ENCODE measurements around the gene MACROD2.
"Not testable (repeated sequence)": the region's sequence is repeated elsewhere in the genome, so short reads cannot be mapped to it uniquely, and the experiment has no call there.

The MACROD2 gene

DNA sequence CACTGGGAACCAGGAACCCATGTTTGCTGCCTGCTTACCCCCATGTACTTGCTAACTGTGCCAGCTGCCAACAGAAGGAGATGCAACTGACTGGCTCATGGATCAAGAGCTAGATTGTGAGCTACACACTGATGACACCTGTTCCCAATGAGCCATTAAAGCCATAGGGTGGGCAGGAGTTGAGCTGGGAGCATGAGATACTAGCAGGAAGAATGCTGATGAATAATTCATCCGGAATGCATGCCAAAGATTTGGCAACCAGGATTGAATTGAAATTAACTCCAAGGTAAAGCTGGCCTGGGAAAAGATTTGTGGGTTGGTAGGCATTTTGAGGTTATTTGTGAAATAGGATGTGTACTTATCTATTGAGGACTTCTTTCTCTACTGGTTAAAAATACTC, 1946.8 kb downstream of the MACROD2 start:
- no peak for DNase-seq (ENCODE audit: low read depth in 2 of 2)

DNA sequence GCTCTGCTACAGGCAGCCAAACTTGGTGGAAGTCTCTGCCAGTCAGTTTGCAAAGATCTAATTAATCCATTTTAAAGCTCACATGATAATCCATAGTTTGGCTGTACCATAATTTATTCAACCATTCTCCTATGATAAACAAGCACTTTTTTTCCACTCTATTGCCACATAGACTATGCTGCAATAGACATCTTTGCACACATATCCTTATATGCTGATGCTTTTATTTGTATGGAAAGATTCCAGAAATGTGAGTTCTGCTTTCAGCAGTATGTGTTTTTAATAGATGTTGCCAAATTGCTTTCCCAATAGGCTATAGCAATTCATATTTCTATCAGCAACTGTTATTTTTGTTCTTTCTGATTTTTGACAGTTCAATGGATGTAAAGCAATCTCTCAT, 1950.0 kb downstream of the MACROD2 start:
- no peak for DNase-seq (ENCODE audit: low read depth in 2 of 2)

DNA sequence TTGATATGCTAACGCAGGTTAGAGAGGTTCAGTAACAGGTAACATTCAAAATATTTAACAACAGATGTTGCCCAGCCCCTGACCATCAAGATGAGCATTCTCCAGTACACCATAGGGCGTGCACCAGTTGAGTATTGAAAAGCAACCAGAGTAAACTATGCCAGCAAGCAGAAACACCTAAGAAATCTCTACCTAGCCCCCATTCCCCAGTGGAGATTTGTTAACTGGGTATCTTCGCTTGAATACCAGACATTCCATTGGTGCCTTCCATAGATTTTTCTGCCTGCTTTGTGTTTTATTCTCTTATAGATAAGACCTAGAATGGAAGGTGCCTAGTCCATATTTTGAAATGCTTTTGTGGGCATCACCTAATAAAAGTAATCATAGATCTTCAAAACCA, 1954.1 kb downstream of the MACROD2 start:
- no peak for DNase-seq (ENCODE audit: low read depth in 2 of 2)

DNA sequence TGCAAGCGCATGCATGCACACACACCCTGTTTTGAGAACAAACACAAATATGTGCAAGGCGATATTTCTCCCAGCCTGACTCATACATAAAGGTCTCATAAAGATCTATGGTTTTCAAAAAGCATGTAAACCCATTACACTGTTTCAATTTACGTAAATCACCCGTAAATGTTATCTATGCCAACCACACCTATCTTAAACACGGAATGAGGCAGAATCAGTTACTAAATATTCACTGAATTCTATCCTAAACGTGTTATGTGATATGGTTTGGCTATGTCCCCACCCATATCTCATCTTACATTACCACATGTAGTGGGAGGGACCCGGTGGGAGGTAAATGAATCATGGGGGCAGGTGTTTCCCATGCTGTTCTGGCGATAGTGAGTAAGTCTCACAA, 1956.3 kb downstream of the MACROD2 start:
- DNase-seq (ENCODE audit: low read depth in 2 of 2) = no peak

DNA sequence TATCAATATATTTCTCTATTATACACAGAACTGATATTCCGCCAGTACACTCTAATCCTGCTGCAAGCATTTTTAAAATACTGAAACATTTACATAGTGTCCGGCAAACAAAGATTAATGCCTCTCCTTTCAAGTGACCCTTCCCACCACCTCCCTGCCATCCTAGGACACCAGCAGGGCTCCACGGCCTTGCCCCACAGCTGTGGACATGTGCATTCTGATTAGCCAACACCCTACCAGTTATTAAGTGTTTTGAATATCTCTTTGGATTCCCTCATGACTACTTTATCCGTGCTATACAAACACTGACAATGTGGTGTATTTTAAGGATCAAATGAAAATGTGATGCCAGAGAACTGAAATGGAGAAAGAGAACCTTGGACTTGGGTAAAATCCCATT, 1962.8 kb downstream of the MACROD2 start:
- no peak for DNase-seq (ENCODE audit: low read depth in 2 of 2)

DNA sequence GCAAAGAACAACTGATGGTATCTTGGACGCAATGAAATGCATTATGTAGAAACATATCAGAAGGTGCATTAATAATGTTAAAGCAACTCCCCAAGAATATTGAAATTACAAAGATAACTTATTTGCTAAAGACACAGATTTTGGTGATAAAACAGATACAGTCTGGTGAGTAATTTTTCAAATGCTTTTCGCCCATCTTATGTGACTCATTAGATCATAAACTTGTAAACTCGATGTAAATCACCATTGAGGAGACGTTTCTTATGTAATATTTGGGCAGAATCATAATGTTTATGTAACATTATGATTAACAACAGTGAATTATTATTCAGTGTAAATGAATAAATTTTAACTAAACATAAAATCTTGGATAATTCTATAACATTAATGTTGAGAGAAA, 1969.8 kb downstream of the MACROD2 start:
- no peak for DNase-seq (ENCODE audit: low read depth in 2 of 2)

DNA sequence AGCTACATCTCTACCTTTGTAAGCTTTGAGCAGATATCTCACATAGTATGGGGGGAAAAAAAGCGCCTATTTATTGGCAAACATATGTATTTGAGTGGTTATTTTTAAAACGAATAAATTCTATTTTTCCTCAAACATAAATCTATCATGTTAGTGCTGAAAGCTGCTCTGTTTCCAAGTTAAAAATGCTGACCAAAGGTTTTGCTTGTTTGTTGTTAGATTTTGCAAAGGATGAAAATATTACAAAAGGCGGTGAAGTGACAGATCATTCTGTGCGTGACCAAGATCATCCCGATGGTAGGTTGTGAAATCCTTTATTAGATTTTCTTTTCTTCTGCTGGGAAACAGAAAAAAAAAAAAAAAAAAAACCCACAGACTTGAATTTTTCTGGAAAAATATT, 1972.0 kb downstream of the MACROD2 start:
- DNase-seq (ENCODE audit: low read depth in 2 of 2) = no peak

DNA sequence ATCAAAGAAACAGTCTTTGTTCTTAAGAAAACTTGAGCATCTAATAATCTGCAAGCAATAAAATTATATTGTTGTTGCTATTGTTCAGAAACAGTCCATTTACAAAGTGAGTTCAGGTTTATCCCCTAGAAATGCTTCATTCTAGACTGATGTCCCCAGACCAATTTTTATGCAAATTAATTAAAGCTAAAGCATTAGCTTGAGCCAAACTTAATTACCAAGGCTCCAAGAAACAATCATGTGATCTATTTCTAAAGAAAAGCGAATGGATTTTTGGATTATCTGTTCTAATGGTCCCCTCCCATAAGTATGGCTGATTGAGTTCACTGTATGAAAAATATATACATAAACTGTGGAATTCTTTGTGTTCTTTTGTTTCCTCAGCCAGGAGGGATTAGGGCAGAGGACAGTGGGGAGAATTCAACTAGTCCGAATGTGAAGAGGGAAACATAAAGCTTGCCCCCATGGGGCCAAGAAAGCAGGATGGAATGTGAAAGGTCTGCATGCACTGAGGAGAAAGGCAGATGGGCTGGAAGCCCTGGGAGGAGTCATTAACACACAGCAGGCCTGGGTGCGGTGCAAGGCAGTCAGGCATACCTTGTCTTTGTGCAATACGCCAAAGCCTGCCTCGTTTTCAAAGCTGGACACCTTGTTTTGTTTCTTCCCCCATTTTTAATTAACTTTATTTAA, 1980.9 kb downstream of the MACROD2 start:
- no peak for DNase-seq (ENCODE audit: low read depth in 2 of 2)

DNA sequence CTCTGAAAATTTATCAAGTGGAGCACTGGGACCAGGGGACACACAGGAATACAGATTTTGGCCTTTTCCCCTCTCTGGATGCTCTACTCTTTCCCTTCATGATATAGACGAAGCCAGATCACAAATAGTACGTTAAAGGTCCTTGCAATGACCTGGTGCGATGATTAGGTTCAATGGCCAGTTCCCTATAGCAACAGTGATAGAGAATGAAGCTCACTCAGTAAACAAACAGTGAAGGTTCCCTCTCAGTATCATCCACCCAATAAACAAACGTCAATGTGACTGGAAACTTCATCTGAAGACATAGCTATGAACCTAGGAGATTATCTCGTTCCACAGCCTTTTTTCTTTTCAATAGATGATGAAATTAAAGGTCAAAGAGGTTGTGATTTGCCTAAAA, 1981.7 kb downstream of the MACROD2 start:
- no peak for DNase-seq (ENCODE audit: low read depth in 2 of 2)

DNA sequence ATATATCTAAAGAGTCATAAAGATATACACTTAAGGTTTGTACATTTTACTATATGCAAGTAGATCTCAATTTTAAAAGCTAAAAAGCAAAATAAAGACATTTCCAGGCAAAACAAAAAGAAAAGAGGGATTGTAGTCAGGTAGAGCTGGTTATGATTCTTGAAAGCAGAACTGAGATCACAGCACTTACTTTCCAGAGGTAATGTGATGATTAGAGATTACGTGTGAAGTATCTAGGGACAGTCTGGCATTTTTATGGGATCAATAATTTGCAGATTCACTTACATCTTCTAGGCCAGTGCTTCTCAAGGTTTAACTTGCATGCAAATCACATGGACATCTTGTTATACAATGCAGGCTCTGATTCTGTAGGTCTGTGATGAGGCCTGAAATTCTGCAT, 1982.4 kb downstream of the MACROD2 start:
- DNase-seq (ENCODE audit: low read depth in 2 of 2) = no peak

DNA sequence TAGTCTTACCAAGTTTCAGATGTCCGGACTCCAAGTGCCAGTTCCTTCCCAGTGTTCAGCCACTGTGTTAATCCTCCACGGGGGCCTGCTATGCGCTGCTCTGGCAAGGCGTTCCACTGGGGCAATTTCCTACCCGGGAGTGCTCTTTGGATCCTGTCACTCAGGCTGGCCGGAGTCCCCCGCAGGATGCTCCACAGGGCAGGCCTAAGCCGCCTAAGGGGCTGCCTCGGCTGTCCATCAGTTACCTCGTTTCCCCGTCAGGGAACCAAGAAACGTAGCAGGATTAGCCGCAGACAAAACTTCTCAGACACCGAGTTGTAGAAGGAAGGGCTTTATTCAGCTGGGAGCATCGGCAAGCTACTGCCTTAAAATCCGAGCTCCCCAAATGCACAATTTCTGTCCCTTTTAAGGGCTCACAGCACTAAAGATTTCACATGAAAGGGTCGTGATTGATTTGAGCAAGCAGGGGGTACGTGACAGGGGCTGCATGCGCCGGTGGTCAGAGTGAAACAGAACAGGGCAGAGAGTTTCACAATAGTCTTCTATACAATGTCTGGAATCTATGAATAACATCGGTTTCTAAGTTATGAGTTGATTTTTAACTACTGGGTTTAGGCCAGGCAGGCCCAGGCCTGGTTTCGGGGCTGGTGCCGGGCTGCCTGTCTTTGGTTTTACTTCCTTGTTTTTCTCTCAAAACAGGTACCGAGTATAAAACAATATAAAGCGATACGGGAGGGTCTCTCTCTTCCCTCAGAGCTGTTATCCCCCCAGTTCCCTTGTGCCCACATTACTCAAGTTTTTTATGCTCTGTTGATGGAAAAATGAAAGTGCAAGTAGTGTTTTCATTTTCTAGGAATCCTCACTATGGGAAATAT, 1990.4 kb downstream of the MACROD2 start:
- not testable (repeated sequence) for DNase-seq (ENCODE audit: low read depth in 2 of 2)

DNA sequence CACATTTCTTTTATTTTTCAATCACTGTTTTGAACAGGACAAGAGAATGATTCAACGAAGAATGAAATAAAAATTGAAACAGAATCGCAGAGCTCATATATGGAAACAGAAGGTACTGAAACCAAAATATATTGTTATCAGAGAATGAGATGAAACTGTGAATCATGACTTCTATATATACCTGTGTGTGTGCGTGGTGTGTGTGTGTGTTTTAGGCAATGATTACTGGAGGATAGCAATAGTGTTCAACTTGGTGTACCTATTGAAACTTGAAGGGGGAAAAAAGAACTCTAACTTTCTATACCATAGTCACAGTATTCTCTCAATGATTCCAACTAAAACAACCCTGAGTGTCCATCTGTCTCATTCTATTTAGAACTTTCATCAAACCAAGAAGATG, 1991.4 kb downstream of the MACROD2 start:
- DNase-seq (ENCODE audit: low read depth in 2 of 2) = no peak

DNA sequence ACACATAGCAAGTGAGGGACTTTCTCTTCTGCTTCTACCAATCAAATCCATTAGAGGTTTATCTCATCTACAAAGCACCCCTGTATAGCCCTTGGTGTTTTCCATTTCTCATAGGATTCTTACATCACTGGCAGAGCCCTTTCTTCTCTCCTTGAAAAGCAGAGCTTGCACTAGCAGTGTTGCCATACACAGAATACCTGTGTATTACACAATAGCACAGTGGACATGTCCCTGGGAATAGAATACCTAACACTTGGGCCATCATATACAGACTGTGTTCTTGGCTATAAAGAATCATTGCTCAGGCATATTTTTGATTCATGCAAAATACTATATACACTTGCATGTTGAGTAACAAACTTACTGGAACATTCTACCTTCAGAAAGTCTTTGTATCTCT, 1996.0 kb downstream of the MACROD2 start:
- no peak for DNase-seq (ENCODE audit: low read depth in 2 of 2)

DNA sequence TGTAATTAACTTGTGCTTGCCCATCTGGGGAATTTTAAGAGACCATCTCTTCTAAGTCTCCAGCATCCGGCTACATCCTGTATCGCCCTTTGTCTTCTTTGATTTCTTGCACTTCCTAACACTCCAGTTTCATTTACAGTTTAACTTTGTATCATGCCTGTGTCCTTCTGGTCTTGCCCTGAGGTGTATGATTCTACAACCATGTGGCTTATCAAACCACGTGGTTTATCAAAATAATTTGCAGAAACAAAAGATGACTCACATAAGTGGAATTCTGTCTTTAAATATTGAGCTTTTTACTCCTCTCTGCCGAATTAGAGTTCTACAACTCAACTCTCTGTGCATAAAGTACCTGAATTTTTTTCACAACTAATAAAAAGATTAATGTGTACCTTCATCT, 1997.2 kb downstream of the MACROD2 start:
- DNase-seq (ENCODE audit: low read depth in 2 of 2) = no peak

DNA sequence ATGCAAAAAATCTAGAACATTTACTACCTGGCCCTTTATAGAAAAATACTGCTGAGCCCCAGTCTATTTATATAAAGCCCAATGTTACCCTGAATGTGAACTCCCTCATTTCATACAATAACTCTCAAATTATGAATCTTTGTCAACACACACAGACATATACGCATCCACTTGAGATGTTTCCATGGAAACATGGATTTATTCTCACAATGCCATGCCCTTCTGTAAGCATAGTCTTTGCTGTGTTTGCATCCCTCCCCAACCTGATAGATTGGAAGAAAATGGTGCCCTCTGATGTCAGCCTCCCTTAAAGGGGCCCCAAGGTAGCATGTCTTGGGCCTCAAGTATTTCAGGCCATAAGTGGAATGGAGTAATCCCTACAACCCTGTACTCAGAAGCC, 2004.8 kb downstream of the MACROD2 start:
- no peak for DNase-seq (ENCODE audit: low read depth in 2 of 2)

DNA sequence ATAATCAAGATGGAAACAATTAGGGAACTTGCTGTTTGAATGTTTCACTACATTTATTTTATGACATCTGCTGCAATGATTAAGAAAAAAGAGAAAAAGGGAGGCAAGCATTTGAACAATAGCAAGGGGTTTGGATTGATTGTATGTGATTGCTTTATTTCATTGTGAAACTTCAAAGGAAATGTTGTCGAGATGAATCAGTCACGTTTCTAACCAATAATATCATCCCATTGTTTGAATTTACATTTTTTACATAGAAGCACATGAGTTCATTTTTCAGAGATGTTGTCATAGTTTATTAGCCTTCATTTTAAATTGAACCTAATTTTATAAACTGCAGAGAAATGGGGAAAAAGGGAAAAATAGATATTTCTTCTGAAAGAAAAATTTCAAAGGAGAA, 2006.0 kb downstream of the MACROD2 start:
- DNase-seq (ENCODE audit: low read depth in 2 of 2) = no peak

DNA sequence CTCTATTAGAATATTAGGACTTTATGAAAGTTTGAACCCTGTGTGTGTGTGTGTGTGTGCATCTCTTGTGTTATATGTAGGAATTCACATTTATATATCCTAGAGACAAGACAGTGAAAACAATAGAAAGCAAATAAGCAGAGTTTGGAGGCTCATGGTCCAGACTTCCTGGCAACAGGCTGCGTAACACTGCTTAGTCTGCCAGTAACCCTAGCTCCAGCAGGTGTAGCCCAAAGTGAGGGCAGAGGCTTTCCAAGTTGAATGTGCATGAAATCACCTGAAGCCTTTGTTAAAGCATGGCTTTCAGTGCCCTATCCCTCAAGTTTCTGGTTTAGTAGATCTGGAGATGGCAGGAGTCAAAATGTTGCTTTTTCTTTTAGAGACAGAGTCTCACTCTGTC, 2008.0 kb downstream of the MACROD2 start:
- no peak for DNase-seq (ENCODE audit: low read depth in 2 of 2)

DNA sequence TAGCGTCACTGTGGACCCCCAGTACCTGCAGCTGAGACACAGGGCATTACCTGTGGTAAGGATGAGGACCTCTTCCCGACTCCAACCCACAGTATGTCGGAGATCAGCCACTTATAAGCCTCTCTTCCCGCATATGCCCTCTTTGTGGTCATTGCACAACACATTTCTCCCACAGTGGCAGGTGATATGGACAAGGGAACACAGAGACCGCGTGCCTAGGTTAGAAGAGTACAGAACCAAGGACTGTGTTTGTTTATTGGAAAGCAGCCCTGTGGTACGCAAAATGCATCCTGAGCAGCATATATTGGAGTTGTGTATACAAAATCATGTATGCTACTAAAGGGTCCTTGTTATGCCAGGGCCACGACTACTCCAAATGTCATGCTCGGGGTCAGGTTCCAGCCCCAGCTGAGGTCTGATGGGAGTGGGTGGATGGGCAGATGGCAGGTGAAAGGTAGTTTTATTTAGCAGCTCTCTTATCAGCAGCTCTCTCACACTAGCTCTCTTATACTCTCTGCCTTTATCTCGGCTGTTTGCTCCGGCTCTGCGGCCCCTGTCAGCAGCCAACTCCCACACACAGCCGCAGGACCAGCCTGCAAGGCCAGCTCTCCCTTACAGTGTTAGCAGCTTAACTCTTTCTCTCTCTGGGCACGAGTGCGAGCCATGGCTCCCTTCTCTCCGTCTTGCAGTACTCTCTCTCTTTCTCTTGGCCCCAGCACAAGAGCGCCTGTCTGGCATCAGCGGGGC, 2009.0 kb downstream of the MACROD2 start:
- DNase-seq (ENCODE audit: low read depth in 2 of 2) = no peak

DNA sequence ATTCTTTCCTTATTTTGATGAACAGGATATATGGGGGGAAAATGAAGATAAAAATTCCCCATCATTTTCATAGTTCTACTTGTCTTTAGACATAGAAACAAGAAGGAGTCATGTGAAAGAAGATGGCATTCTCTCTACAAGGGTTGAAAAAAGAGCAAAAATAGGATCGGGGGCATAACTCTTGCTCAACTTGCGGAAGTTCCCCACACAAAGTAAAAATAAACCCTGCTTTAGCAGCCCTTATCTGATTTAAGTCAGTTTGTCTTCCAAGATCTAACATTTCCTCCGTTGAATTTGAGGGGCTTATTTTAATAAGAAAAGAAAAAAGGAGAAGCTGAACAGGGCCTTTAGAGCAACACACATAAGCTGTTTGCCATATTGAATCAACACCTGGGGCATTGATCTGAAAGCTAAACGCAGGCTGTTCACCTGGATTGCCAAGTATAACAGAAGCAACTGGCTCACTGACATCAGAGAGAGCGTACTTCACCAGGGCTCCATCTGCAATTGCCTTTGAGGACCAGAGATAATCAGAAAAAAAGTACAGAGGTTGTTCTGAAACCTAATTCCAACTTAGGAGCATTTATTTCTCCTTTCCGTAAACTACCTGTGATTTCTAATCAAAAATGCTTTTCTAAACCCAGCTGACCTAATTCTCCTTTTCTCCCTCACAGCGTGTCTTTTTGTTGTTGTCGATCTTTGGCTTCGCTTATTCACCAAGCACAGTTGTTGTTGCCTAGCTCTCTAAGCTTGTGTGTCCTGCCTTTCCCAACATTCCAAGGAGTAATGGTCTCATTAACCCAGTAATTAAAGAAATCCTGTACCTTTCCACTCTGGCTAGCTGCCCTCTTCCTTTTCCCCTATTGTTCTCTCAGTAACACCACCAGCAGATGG, 2010.0 kb downstream of the MACROD2 start:
- DNase-seq (ENCODE audit: low read depth in 2 of 2) = no peak

DNA sequence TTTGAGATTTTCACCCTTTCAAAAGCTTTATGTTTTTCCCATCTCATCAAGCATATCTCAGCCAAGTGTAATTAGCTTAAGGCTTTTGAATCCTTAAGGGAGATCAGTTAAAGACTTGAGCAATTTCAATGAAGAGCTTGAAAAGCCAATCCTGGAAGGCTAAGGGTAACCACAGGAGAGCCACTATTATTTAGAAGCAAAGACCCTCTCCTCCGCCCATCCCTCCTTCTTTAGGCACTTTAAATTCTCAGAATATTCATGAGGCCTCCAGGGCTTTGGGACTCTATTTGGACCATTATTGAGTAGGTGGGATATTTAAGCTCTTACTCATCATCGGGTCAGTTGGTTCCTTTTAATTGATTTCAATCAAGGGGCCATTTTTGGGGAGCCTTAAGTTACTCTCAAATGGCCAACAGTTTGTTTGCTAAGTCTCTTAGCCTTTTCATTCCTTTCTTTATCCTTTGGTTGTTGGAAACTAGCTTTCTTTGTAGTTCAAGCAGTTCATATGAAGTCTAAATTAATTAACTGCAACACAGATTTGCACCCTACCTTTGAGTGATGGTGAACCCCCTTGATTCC, 2010.7 kb downstream of the MACROD2 start:
- no peak for DNase-seq (ENCODE audit: low read depth in 2 of 2)

DNA sequence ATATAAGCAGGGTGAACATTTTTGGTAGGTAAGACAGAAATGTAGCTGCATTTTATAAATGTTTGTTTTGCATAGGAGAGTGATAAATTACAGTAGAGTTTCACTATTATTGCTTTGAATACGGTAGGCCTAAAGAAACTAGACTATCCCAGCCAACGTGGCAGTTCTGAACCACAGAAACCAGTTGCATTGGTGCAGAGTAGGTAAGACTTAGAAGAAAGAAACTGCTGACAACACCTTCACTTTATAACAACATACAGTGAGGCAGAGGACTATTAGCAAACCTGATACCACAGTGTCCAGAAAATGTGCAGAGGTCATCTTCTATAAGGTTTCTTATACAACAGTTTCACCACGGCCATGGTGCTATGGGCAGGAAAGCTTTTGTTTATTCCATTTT, 2011.8 kb downstream of the MACROD2 start:
- no peak for DNase-seq (ENCODE audit: low read depth in 2 of 2)

Data from stimulated activated CD4-positive, alpha-beta T cell treated with anti-CD3 and anti-CD28 coated beads, Interleukin-1b, Interleukin-23, amount 100 ng/mL, for 1 hour (primary cell).